HUES6 (cell line): ENCODE results near the gene CUX1.

ENCODE experiments used
- H3K27ac ChIP-seq: 2 replicates; pipeline ENCODE4 v1.7.0; 2013; ENCODE audit warnings: low read depth, mild to moderate bottlenecking, low read length, inconsistent platforms
- H3K27me3 ChIP-seq: 2 replicates; pipeline ENCODE4 v1.6.1; 2013; ENCODE audit warnings: low read length; ENCODE audit not compliant: control insufficient read depth, insufficient read depth
- H3K36me3 ChIP-seq: 2 replicates; pipeline ENCODE4 v1.6.1; 2013; ENCODE audit warnings: low read length; ENCODE audit not compliant: control insufficient read depth, insufficient read depth
- H3K4me1 ChIP-seq: 2 replicates; pipeline ENCODE4 v1.6.1; 2013; ENCODE audit warnings: low read length; ENCODE audit not compliant: control insufficient read depth, insufficient read depth
- H3K4me3 ChIP-seq: 2 replicates; pipeline ENCODE4 v1.5.1; 2013; ENCODE audit warnings: low read depth, low read length
- H3K9ac ChIP-seq: one replicate; pipeline ENCODE4 v1.6.1; 2013; ENCODE audit warnings: mild to moderate bottlenecking, low read length
- H3K9me3 ChIP-seq: 2 replicates; pipeline ENCODE4 v1.6.1; 2013; ENCODE audit warnings: low read depth, low read length; ENCODE audit not compliant: control insufficient read depth, insufficient read depth

The CUX1 gene

DNA sequence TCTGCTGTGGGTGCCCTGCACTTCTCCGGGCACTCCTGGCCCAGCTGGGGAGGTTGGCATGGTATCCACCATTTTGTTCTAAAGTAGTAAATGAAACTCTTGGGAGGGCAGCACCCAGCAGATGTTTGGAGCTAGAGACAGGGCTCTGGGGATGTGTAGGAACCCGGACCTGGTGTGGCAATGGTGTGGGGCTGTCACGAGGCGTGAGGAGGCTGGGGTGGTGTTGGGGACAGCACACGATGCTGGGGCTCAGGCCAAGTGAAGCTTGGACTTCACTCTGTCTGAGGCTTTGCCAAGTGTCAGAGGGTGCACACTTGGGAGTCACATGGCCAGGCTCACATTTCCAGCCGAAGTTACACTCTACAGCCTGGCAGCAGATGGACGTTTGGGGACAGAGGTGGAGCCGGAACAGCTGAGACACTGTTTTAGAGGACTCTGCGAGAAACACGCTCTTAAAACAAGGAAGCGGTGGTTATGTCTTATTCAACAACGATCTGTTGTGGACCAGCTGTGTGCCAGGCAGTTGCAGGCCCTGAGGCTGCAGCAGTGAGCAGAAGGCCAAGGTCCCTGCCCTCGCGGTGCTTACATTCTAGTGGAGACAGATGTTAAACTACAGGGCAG, 118.2 kb downstream of the CUX1 start:
- Histone ChIP-seq H3K27me3 (no peaks in the 10 kb centered on the region), H3K9ac (peak overlapping the region; percentile 92), H3K36me3 (peaks cover 7% of the 10 kb centered on the region; the same call in 1 of the 2 replicates), H3K27ac (peak overlapping the region; percentile 92), H3K4me1 (peaks cover 76% of the 10 kb centered on the region), H3K4me3 (no peak overlapping the region; the same call in 1 of the 2 replicates), H3K9me3 (peaks cover 3% of the 10 kb centered on the region; the same call in 1 of the 2 replicates)

DNA sequence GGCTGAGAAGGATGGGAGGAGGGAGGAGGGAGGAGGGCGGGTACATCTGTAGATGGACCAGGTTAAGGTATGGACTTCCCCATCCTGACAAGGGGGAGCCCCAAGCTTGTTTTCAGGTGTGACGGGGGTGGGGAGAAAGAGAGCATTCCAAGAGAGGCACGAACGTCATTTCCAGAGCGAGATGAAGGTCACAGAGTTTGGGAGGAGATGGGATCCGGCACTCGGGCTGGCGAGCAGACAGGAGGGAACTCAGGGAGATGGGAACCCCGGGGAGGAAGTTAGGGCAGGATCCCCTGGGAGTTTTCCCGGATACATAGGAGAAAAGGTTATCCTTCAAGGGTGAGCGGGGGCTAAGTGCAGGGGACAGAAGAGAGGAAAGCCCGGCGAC, 118.8 kb downstream of the CUX1 start:
- H3K4me1 ChIP-seq = peaks cover 78% of the 10 kb centered on the region
- H3K27ac ChIP-seq = peak overlapping the region; percentile 92

DNA sequence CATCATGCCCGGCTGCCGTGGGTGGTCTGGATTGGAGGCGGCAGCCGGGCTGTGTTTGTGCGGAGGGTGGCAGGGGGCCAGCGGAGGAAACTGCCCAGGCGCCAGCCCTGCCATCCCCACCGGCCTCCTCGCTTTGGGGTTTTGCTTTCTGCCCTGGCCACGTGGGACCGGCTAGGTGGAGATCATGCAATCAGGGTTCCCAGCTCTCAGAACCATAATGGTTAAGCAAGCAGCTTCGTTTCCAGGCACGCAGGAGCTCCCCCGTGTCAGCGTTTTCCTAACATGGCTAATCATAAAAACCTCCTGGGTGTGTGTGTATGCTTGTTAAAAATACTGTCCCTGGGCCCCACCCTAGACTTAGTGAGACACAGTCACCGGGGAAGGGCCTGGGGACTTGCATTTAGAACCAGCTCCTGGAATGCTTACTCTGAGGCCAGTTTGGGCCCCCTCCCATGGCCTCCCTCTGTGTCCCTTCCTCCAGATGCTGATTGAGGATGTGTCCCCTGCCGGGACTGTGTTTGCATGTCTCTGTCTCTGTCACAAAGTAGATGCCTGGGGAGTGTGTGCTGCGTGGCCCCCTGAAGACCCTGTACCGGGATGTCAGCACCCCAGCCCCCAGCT, 119.3 kb downstream of the CUX1 start:
- H3K9ac ChIP-seq = peak overlapping the region; percentile 92

More for the DNA sequence above, 118.8 kb downstream of the CUX1 start:
- no peaks in the 10 kb centered on the region for H3K27me3 ChIP-seq
- peak overlapping the region; percentile 92 for H3K9ac ChIP-seq
- H3K9me3 ChIP-seq = peaks cover 3% of the 10 kb centered on the region; the same call in 1 of the 2 replicates
- peak overlapping the region; percentile 33 for H3K4me3 ChIP-seq
- peaks cover 7% of the 10 kb centered on the region; the same call in 1 of the 2 replicates for H3K36me3 ChIP-seq

GRCh38 chr7:101937717-101938514, 120.5 kb downstream of the CUX1 start:
- peaks cover 3% of the 10 kb centered on the region; the same call in 1 of the 2 replicates for H3K9me3 ChIP-seq
- H3K4me3 ChIP-seq = no peak overlapping the region
- H3K27ac ChIP-seq = peak overlapping the region; percentile 92; the same call in 1 of the 2 replicates
- peak overlapping the region; percentile 92 for H3K9ac ChIP-seq
- H3K27me3 ChIP-seq = no peaks in the 10 kb centered on the region
- peaks cover 78% of the 10 kb centered on the region for H3K4me1 ChIP-seq
- H3K36me3 ChIP-seq = peaks cover 7% of the 10 kb centered on the region; the same call in 1 of the 2 replicates

More for the DNA sequence above, 119.3 kb downstream of the CUX1 start:
- peaks cover 78% of the 10 kb centered on the region for H3K4me1 ChIP-seq
- peak overlapping the region; percentile 92 for H3K27ac ChIP-seq
- H3K27me3 ChIP-seq = no peaks in the 10 kb centered on the region
- peaks cover 3% of the 10 kb centered on the region; the same call in 1 of the 2 replicates for H3K9me3 ChIP-seq
- peaks cover 7% of the 10 kb centered on the region; the same call in 1 of the 2 replicates for H3K36me3 ChIP-seq
- peak overlapping the region; percentile 33 for H3K4me3 ChIP-seq

DNA sequence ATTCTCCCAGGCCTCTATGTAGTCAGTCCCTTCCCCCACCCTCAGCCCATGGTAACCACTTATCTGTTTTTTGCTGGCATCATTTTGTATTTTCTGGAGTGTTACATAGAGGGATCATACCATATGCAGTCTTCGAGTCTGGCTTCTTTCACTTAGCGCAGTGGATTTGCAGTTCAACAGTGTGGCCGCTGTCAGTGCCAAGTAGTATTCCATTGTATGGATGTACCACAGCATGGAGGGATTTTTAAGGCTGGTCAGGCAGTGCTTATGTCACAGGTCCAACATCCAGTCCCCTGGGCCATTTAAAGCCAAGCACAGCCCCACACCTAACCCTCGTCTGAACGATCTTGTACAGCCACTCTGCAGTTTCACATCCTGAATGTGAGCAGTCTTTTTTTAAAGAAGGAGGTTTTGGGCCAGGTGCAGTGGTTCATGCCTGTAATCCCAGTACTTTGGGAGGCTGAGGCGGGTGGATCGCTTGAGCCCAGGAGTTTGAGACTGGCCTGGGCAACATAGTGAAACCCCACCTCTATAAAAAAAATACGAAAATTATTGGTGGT, 121.8 kb downstream of the CUX1 start:
- Histone ChIP-seq H3K9ac (no peak overlapping the region), H3K36me3 (peaks cover 7% of the 10 kb centered on the region; the same call in 1 of the 2 replicates), H3K27me3 (no peaks in the 10 kb centered on the region), H3K4me3 (no peak overlapping the region), H3K4me1 (peaks cover 76% of the 10 kb centered on the region), H3K27ac (no peak overlapping the region), H3K9me3 (peaks cover 3% of the 10 kb centered on the region; the same call in 1 of the 2 replicates)

- H3K36me3 ChIP-seq = peaks cover 7% of the 10 kb centered on the region; the same call in 1 of the 2 replicates
- H3K9ac ChIP-seq = no peak overlapping the region
- H3K27me3 ChIP-seq = no peaks in the 10 kb centered on the region
- H3K4me1 ChIP-seq = peaks cover 77% of the 10 kb centered on the region
- H3K4me3 ChIP-seq = no peak overlapping the region
- peaks cover 3% of the 10 kb centered on the region; the same call in 1 of the 2 replicates for H3K9me3 ChIP-seq
- H3K27ac ChIP-seq = no peak overlapping the region
Observed at GRCh38 chr7:101940151-101940550, 122.7 kb downstream of the CUX1 start.

DNA sequence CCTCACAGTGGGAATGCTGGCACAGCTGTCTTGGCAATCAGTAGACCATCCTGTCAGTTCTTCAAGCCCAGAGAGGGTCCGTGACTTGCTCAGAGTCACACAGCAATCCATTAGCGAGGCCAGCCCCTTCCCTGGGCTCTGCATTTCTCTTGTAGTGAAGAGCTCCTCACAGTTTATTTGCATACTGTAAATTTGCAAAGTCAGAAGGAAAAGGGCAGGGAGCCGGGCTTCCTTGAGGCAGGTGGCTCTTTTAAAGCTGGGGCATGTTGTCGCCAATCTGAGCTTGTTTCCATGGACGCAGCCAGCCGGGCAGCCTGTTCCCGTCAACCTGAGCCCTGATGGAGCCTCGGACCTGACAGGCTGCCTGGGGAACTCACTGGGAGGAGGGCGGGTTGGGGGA, 123.4 kb downstream of the CUX1 start:
- no peak overlapping the region for H3K4me3 ChIP-seq
- H3K27ac ChIP-seq = peak overlapping the region; percentile 48
- H3K36me3 ChIP-seq = peaks cover 7% of the 10 kb centered on the region; the same call in 1 of the 2 replicates
- peaks cover 3% of the 10 kb centered on the region; the same call in 1 of the 2 replicates for H3K9me3 ChIP-seq
- peaks cover 77% of the 10 kb centered on the region for H3K4me1 ChIP-seq
- peak overlapping the region; percentile 59 for H3K9ac ChIP-seq
- H3K27me3 ChIP-seq = no peaks in the 10 kb centered on the region

GRCh38 chr7:101941481-101942383, 124.3 kb downstream of the CUX1 start:
- Histone ChIP-seq H3K4me3 (no peak overlapping the region), H3K4me1 (peaks cover 70% of the 10 kb centered on the region), H3K9ac (peak overlapping the region; percentile 59)

GRCh38 chr7:101942603-101943210, 125.3 kb downstream of the CUX1 start:
- H3K9me3 ChIP-seq = peaks cover 3% of the 10 kb centered on the region; the same call in 1 of the 2 replicates
- no peak overlapping the region for H3K9ac ChIP-seq
- no peaks in the 10 kb centered on the region for H3K27me3 ChIP-seq
- 0 out of 2 replicates have a peak overlapping the region, but pooled peaks have one; percentile 48 for H3K27ac ChIP-seq
- no peak overlapping the region for H3K4me3 ChIP-seq
- peaks cover 7% of the 10 kb centered on the region; the same call in 1 of the 2 replicates for H3K36me3 ChIP-seq
- H3K4me1 ChIP-seq = peaks cover 73% of the 10 kb centered on the region

More at GRCh38 chr7:101941481-101942383, 124.3 kb downstream of the CUX1 start:
- H3K27me3 ChIP-seq = no peaks in the 10 kb centered on the region
- peak overlapping the region; percentile 48 for H3K27ac ChIP-seq
- peaks cover 3% of the 10 kb centered on the region; the same call in 1 of the 2 replicates for H3K9me3 ChIP-seq
- H3K36me3 ChIP-seq = peaks cover 7% of the 10 kb centered on the region; the same call in 1 of the 2 replicates
